A204.1 (cell line): ENCODE data around the gene JAGN1.
"Not testable (repeated sequence)": the region's sequence is repeated elsewhere in the genome, so short reads cannot be mapped to it uniquely, and the experiment has no call there.

ENCODE experiments used
- FAIRE-seq: peaks from 2 replicates; lab custom pipeline; 2012; peaks lifted over from hg19 to GRCh38; lab: Jason Lieb, UNC

Gene JAGN1

GRCh38 chr3:9867106-9867505 is 23.3 kb upstream of the JAGN1 start:
- FAIRE-seq = no peak

GRCh38 chr3:9869955-9870354 is 20.5 kb upstream of the JAGN1 start:
- no peak for FAIRE-seq

GRCh38 chr3:9870978-9871377 is 19.4 kb upstream of the JAGN1 start:
- FAIRE-seq = peak; percentile 57

GRCh38 chr3:9872067-9872466 is 18.3 kb upstream of the JAGN1 start:
- FAIRE-seq = not testable (repeated sequence)

DNA sequence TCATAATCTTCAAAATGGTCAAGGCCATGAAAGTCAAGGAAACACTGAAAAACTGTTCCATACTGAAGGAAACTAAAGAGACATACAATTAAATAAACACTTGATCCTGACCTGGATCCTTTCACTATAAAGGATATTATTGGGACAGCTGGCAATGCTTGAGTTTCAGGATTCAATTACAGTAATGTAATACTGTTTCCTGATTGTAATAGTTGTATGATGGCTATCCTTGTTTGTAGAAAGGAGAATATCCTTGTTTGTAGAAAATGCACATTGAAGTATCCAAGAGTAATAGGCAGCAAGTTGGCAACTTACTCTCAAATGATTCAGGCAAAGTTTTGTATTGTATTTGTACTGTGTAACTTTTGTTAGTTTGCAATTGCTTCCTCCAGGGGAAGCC is 15.0 kb upstream of the JAGN1 start:
- no peak for FAIRE-seq

- not testable (repeated sequence) for FAIRE-seq
Observed at GRCh38 chr3:9876255-9876654, 14.2 kb upstream of the JAGN1 start.

DNA sequence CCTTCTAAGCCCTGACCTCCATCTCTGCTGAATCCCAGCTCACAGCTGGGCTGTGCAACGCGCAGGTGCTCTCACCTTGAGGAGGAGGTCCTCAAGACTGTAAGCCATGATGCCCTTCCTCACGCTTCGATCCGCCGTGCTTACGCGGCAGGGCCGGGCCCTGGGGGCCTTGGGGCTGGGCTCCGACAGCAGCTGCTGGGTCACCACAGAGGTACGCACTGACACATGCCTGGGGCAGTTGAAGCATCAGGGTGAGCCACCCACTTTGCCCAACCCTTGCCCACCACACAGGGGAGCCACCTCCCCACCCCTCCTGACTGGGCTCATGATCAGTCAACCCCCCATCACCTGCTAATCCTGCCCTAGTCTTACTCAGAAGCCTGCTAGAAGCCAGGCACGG is 13.4 kb upstream of the JAGN1 start:
- no peak for FAIRE-seq

DNA sequence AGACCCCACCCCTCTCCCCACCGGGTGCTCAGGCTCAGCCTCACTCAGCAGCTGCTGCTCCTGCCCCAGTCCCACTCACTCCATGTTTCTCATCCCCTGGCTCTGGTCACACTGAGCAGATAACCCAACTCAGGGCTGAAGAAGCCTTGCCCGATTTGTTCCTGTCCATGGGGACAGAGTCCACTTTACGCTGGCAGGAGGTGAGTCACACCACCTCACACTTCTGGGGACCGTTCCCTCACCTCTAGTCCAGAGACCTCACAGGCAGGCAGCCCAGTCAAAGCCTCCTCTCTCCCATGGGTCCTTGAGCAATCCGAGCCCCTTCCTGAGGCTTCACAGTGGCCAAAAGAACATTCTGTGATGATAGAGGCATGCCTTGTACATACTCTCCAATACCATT is 11.7 kb upstream of the JAGN1 start:
- FAIRE-seq = no peak

GRCh38 chr3:9879830-9880549 is 10.4 kb upstream of the JAGN1 start, which contains the start of gene CIDEC:
TSS of gene CIDEC (minus strand) at chr3:9880253. CDS start at chr3:9878486, 1,767 bp downstream.
- no peak for FAIRE-seq

DNA sequence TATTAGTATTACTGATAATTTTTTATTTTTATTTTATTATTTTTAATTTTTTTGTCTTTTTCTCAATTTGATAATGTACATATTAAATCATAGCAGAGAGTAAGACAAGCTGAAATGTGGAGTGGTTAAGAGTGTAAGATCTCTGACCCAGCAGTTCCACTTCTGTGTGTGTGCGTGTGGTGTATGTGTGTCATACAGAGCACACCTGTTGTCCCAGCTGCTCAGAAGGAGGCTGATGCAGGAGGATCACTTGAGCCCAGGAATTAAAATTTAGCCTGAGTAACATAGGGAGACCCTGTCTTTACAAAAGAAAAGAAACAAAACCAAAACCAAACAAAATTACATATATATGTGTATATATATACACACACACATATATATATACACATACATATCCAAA is 9.0 kb upstream of the JAGN1 start:
- FAIRE-seq = no peak

DNA sequence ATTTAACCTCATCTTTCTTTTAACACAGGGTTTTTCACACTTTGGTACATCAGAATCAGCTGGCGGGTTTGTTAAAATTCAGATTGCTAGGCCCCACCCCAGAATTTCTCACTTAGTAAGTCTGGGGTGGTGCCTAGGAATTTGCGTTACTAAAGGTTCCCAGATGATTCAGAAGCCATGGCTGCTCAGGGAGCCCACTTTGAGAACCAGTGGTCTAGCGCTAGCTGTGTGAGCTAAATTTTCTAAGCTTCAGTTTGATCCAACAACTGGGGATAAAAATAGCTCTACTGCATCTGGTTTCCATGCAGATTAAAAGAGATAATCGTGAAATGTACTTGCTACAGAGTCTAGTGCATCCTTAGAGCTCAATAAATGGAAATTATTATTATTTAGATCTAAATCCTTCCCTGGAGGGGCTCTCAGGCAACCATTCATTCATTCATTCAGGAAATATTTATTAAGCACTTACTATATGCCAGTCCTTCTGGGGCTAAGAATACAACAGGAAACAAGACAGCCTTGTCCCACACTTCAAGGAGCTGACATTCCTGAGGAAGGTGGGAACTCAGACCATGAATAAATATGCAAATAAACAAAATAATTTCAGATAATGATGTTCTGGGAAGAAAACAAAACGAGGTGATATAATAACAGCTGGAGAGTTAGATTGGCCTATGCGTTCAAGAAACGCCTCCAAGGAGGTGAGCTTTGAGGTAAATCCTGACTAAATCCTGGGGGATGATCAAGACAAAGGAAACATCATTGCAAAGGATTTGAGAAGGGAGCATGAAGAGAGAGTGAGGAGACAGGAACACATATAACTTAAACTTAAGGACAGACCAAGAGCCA is 6.5 kb upstream of the JAGN1 start:
- no peak for FAIRE-seq

- no peak for FAIRE-seq
Observed at GRCh38 chr3:9884555-9885165, 5.8 kb upstream of the JAGN1 start.

DNA sequence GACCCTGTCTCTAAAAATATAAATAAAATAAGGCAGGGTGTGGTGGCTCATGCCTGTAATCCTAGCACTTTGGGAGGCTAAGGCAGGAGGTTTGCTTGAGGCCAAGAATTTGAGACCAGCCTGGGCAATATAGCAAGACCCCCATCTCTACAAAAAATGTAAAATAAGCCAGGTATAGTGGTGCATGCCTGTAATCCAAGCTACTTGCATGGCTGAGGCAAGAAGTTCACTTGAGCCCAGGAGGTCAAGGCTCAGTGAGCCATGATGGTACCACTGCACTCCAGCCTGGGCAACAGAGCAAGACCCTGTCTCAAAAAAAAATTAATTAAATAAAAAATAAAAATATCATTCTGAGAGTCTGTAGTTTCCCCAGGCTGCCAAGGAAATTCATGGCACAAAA is 4.1 kb upstream of the JAGN1 start:
- FAIRE-seq = no peak

GRCh38 chr3:9887480-9887879 is 2.9 kb upstream of the JAGN1 start:
- FAIRE-seq = no peak

- FAIRE-seq = no peak
Observed at GRCh38 chr3:9888540-9888939, 1.9 kb upstream of the JAGN1 start.

GRCh38 chr3:9889405-9889804 is 1.0 kb upstream of the JAGN1 start:
- FAIRE-seq = no peak

- no peak for FAIRE-seq
Observed at GRCh38 chr3:9891072-9891622, 737 bp downstream of the JAGN1 start.

- no peak for FAIRE-seq
Observed at GRCh38 chr3:9893739-9894138, 3.3 kb downstream of the JAGN1 start.

- not testable (repeated sequence) for FAIRE-seq
Observed at GRCh38 chr3:9895715-9896114, 5.3 kb downstream of the JAGN1 start.

- FAIRE-seq = not testable (repeated sequence)
Observed at GRCh38 chr3:9896755-9897407, 6.5 kb downstream of the JAGN1 start.

DNA sequence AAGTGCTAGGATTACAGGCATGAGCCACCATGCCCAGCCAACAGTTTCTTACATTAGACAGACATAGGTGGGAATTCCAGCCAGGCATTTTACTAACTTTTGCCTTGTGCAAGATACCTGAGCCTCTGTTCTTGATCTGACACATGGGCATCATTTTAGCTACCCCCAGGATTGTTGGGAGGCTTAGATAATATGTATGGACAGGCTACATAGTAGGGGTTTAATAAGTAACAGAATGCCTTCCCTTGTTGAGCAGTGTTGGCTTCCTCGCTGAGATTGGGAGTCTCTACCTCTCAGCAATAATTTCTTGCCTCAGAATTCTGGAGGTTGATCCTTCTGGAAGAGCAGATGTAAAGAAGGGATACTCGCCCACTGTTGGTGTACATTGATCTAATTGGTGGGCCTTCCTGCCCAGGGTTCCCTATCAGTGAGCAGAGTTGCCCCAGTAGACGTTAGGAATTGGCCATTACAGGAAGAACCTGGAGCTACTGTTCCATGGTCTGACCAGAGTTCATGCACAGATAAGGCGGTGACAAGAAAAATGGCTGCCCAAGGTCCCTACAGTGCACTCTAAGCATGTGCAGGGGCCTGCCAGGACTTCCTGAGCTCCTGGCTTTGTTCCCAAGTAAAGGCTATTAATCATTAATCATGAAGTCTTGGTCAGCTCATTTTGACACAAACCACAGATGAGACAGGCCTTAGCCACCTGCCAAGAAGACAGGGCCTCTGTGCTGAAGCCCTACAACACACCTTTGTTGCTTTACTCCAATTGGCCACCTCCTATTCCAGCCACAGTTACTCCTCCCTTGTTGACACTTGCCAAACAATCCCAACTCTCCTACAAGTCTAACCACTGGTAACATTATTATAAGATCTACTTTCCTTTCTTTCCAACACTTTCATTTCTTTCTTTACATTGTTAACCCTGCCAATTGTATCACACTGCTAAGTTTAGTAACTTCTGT is 7.3 kb downstream of the JAGN1 start:
- no peak for FAIRE-seq
